RWPE2 (cell line): ENCODE results near the gene SIM2.

Experiments
- ATAC-seq: fragments of 200-7000 bp; cut with Tn5 transposase; 3 replicates; pipeline ENCODE4 v1.9.1; 2021; ENCODE audit warnings: low read depth
- DNase-seq: peaks from one replicate; pipeline ENCODE4 v3.0.0-alpha.2; 2020; ENCODE audit warnings: low spot score
- H3K27ac ChIP-seq: fragments of 450-650 bp; 2 replicates; pipeline ENCODE4 v1.5.1; 2017; ENCODE audit warnings: mild to moderate bottlenecking; ENCODE audit not compliant: poor library complexity, severe bottlenecking
- H3K27me3 ChIP-seq: fragments of 250-450 bp; sonication (Bioruptor Pico); 2 replicates; pipeline ENCODE4 v1.5.1; 2021; ENCODE audit warnings: mild to moderate bottlenecking, moderate library complexity; ENCODE audit not compliant: insufficient read depth, poor library complexity, severe bottlenecking
- H3K36me3 ChIP-seq: fragments of 250-450 bp; sonication (Bioruptor Pico); 2 replicates; pipeline ENCODE4 v1.5.1; 2020; ENCODE audit warnings: low read depth, mild to moderate bottlenecking, moderate library complexity
- H3K4me1 ChIP-seq: fragments of 250-450 bp; sonication (Bioruptor Pico); 2 replicates; pipeline ENCODE4 v1.5.1; 2021; ENCODE audit warnings: mild to moderate bottlenecking, moderate library complexity; ENCODE audit not compliant: insufficient read depth, poor library complexity, severe bottlenecking
- H3K4me3 ChIP-seq: fragments of 250-450 bp; sonication (Bioruptor Pico); 2 replicates; pipeline ENCODE4 v1.5.1; 2021; ENCODE audit warnings: mild to moderate bottlenecking, moderate library complexity; ENCODE audit not compliant: severe bottlenecking
- H3K9me3 ChIP-seq: fragments of 250-450 bp; sonication (Bioruptor Pico); 2 replicates; pipeline ENCODE4 v1.5.1; 2021; ENCODE audit warnings: mild to moderate bottlenecking, moderate library complexity; ENCODE audit not compliant: severe bottlenecking
- TF ChIP-seq, protein P1 (sequence below): fragments of 450-650 bp; IDR thresholded peaks from one replicate; pipeline ENCODE4 v1.5.1; 2017; ENCODE audit warnings: mild to moderate bottlenecking, moderate library complexity; ENCODE audit not compliant: poor library complexity, severe bottlenecking

SIM2 gene

DNA sequence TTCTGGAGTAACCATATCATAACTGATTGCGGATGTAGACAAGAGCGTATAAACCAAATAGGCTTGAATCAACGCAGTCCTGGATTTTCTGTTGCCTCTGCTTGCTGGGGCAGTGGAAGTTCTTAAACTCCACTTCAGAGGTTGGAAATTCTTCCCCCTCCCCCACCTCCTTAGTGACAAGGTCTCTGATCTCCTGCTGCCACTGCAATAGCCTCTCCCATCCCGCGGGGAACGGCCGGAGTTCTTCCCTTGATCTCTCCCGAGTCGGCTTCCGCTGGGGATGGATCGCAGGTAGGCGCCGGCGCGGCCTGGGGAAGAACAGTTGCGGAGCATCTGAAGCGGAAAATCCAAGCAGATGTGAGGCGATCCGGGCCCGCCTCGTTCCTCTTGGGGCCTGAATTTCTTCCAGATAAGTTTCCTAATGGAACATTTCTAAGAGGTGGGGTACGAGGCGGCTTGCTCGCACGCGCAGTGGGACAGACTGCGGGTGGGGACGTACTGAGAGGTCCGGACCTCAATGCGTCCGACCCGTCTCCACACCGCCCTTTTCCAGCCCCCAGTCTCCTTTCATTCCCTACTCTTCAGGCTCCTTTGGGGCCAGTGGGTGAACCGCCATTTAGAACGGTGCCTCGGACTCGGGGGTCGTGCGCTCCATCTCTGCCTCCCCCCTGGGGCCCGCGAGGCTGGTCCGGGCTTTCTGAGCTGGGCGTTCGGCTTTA is 3.1 kb upstream of the SIM2 start:
- Histone ChIP-seq H3K4me3 (peak overlapping the region; percentile 93), H3K36me3 (no peaks in the 10 kb centered on the region), H3K9me3 (no peaks in the 10 kb centered on the region), H3K27ac (peak overlapping the region; percentile 82), H3K27me3 (no peaks in the 10 kb centered on the region), H3K4me1 (peaks cover 5% of the 10 kb centered on the region)
- TF ChIP-seq, protein P1, sequence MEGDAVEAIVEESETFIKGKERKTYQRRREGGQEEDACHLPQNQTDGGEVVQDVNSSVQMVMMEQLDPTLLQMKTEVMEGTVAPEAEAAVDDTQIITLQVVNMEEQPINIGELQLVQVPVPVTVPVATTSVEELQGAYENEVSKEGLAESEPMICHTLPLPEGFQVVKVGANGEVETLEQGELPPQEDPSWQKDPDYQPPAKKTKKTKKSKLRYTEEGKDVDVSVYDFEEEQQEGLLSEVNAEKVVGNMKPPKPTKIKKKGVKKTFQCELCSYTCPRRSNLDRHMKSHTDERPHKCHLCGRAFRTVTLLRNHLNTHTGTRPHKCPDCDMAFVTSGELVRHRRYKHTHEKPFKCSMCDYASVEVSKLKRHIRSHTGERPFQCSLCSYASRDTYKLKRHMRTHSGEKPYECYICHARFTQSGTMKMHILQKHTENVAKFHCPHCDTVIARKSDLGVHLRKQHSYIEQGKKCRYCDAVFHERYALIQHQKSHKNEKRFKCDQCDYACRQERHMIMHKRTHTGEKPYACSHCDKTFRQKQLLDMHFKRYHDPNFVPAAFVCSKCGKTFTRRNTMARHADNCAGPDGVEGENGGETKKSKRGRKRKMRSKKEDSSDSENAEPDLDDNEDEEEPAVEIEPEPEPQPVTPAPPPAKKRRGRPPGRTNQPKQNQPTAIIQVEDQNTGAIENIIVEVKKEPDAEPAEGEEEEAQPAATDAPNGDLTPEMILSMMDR, result no peak
- ATAC-seq (no peak), DNase-seq (no peak)

DNA sequence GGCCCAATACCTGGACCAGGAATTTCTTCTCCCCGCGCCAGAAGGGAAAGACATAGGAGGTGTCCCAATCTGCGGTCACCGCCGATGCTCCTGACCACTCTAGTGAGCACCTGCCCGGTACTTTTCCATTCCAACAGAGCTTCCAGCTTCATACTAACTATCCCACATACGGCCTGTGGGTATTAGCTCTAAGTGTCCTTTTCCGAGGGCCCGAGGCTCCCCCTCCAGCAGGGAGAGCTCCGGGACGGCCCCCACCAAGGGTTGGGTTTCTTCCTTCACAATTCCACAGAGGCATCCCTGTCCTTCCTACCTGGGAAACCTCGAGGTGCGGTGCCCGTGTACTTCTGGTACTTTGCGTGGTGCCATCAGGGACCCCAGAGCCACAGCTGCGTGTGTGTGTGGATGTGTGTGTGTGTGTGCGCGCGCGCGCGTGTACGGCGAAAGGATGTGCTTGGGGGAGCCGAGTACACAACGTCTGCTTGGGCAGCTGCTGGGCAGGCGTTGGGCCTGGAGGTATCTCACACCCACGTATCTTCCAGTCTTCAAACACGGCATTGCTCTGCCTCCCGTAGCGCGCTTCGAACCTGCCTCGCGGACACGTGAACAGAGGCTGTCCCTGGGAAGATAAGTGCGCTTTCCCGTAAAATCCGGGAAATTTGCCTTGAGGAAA is 2.4 kb upstream of the SIM2 start:
- Histone ChIP-seq H3K9me3 (no peaks in the 10 kb centered on the region), H3K27ac (peak overlapping the region; percentile 82), H3K4me1 (no peaks in the 10 kb centered on the region), H3K27me3 (no peaks in the 10 kb centered on the region), H3K36me3 (no peaks in the 10 kb centered on the region), H3K4me3 (peak overlapping the region; percentile 93)
- DNase-seq, result no peak
- TF ChIP-seq, protein P1, result no peak
- no peak for ATAC-seq

DNA sequence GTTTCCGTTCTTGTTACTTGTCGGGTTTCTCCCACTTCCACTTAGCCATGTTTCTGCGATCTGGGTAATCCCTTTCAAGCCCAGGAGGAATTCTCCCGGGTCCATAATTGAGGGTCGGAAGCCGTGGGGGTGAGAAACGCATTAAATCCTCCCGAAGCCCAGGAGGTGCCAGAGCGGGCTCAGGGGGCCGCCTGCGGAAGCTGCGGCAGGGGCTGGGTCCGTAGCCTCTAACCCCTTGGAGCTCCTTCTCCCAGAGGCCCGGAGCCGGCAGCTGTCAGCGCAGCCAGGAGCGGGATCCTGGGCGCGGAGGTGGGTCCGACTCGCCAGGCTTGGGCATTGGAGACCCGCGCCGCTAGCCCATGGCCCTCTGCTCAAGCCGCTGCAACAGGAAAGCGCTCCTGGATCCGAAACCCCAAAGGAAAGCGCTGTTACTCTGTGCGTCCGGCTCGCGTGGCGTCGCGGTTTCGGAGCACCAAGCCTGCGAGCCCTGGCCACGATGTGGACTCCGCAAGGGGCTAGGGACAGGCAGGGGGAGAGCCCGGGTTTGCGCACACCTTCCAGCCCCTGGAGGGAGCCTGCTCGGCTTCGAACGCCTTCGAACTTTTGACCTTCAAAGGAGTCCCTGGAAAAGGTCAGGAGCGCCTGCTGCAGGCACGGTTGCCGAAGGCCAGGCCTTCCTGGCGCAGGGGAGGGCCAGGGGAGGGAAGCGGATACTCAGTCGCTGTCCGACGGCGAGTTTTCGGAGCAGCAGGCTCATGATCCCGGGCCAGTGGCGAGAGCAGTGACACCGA is 1.7 kb upstream of the SIM2 start:
- ATAC-seq (no peak), DNase-seq (no peak)
- Histone ChIP-seq H3K9me3 (no peaks in the 10 kb centered on the region), H3K4me3 (peak overlapping the region; percentile 93), H3K27ac (peak overlapping the region; percentile 82), H3K36me3 (no peaks in the 10 kb centered on the region), H3K27me3 (no peaks in the 10 kb centered on the region), H3K4me1 (no peaks in the 10 kb centered on the region)
- TF ChIP-seq, protein P1, result no peak

DNA sequence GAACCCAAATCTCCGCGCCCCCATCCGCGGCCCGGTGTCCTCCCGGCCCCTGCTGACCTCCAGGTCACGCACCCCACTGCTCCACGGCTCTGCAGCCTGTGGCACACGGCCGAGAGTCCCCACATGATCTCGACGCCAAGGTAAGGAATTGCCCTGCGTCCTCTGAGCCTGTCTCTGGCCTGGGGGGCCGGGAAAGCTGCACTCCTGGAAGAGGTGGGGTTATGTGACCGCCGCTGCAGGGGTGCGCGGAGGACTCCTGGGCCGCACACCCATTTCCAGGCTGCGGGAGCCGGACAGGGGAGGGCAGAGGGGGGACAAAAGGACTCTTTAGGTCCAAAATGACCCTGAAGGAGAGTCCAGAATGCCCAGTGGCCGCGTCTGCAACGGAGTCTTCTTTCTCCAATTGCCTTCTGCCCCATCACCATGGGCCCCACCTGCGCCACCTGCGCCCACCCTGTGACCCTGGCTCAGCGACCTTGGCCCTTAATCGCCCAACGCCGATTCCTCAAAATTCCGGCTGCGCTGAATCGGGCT is 997 bp upstream of the SIM2 start:
- H3K27ac ChIP-seq, result peak overlapping the region; percentile 82
- H3K4me3 ChIP-seq, result peak overlapping the region; percentile 93

More for the DNA sequence above, 997 bp upstream of the SIM2 start:
- ATAC-seq (no peak), DNase-seq (no peak)
- H3K4me1 ChIP-seq, result no peaks in the 10 kb centered on the region
- H3K36me3 ChIP-seq, result no peaks in the 10 kb centered on the region
- H3K27me3 ChIP-seq, result no peaks in the 10 kb centered on the region
- TF ChIP-seq, protein P1, result no peak
- no peaks in the 10 kb centered on the region for H3K9me3 ChIP-seq
